AG09309 (cell line): Measurements from ENCODE around the gene FOXO1.

ENCODE experiments used
- DNase-seq: peaks from one replicate; pipeline ENCODE4 v3.0.0-alpha.2; 2010; ENCODE audit warnings: low read depth
- H3K4me3 ChIP-seq: 2 replicates; pipeline ENCODE4 v1.5.1; 2011; ENCODE audit warnings: mild to moderate bottlenecking, low read depth, low read length, moderate library complexity; ENCODE audit not compliant: control insufficient read depth
- TF ChIP-seq, protein P1 (sequence below): IDR thresholded peaks from 2 replicates; pipeline ENCODE4 v1.5.1; 2011; ENCODE audit warnings: mild to moderate bottlenecking, low read depth, low read length, inconsistent platforms; ENCODE audit not compliant: insufficient read depth, control insufficient read depth; ENCODE audit errors: missing control alignments

The FOXO1 gene

DNA sequence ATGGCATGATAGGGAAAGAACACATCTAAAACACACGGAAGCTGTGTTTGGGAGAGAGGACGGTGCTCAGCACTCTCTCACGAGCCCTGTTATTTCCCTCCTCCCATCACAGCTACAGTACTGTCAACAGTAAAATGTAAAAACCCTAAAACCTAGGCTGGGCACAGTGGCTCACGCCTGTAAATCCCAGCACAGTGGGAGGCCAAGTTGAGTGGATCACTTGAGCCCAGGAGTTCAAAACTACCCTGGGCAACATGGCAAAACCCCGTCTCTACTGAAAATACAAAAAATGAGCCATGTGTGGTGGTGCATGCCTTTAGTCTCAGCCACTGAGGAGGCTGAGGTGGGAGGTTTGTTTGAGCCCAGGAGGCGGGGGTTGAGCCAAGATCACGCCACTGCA, 54.8 kb downstream of the FOXO1 start:
- TF ChIP-seq, protein P1, sequence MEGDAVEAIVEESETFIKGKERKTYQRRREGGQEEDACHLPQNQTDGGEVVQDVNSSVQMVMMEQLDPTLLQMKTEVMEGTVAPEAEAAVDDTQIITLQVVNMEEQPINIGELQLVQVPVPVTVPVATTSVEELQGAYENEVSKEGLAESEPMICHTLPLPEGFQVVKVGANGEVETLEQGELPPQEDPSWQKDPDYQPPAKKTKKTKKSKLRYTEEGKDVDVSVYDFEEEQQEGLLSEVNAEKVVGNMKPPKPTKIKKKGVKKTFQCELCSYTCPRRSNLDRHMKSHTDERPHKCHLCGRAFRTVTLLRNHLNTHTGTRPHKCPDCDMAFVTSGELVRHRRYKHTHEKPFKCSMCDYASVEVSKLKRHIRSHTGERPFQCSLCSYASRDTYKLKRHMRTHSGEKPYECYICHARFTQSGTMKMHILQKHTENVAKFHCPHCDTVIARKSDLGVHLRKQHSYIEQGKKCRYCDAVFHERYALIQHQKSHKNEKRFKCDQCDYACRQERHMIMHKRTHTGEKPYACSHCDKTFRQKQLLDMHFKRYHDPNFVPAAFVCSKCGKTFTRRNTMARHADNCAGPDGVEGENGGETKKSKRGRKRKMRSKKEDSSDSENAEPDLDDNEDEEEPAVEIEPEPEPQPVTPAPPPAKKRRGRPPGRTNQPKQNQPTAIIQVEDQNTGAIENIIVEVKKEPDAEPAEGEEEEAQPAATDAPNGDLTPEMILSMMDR = no peak
- DNase-seq = no peak
- H3K4me3 ChIP-seq = no peak overlapping the region

- TF ChIP-seq, protein P1 = no peak
- DNase-seq = no peak
- H3K4me3 ChIP-seq = no peak overlapping the region
These were observed 55.4 kb downstream of the FOXO1 start for GRCh38 chr13:40611004-40611403.

- DNase-seq = no peak
- no peak overlapping the region for H3K4me3 ChIP-seq
- TF ChIP-seq, protein P1 = no peak
These were observed 56.3 kb downstream of the FOXO1 start for GRCh38 chr13:40609972-40610726.

DNA sequence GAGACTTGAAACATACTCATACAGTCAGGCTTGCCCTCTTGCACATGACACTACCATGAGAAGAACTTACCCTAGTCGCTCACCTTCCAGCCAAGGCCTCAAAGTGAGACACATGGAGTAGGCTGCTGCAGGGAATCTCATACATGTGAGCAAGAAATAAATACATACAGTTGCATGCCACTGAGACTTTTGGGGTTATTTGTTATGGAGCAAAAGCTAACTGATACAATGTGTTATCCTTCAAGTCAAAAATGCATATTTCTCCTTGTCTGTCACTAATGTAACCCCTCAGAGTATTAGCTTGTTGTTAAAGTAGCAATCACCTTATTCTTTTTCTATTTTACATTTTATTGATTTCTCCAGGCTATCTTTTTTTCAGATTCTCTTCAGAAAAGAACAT, 58.1 kb downstream of the FOXO1 start:
- H3K4me3 ChIP-seq = no peak overlapping the region
- TF ChIP-seq, protein P1 = no peak
- DNase-seq = no peak

GRCh38 chr13:40605573-40605972, 60.9 kb downstream of the FOXO1 start:
- no peak for DNase-seq
- TF ChIP-seq, protein P1 = no peak
- no peak overlapping the region for H3K4me3 ChIP-seq

DNA sequence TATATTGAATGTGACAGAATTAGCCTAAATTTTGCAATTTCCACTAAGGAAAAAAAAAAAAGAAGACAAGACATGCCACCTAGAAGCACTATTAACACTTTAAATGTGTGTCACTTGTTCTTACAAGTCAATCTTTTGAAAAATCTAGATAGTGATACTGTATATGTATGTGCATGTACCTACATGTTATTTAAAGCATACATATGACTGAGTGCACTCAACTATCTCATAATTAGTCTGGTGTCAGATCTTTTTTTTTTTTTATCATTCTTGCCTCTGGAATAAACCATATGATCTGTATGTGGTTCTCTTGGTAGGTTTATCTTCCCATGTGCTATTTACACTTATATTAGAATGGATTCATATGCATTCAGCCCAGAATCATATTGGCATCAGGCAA, 62.3 kb downstream of the FOXO1 start:
- H3K4me3 ChIP-seq = no peak overlapping the region
- TF ChIP-seq, protein P1 = no peak
- DNase-seq = no peak
